ENCODE measurements around the gene MIB2.
"Not testable (repeated sequence)": the region's sequence is repeated elsewhere in the genome, so short reads cannot be mapped to it uniquely, and the experiment has no call there.

MIB2 gene

GRCh38 chr1:1648265-1648664 is 33.0 kb downstream of the MIB2 start:
- DNase-seq (ENCODE audit: low spot score), result not testable (repeated sequence)

- peak; percentile 95 for DNase-seq (ENCODE audit: low spot score)
Measured at GRCh38 chr1:1658583-1659549, 43.6 kb downstream of the MIB2 start, which contains the start of gene CDK11B. TSS of gene CDK11B (minus strand) at chr1:1659004. CDS start at chr1:1657485, 1,519 bp downstream.

- DNase-seq (ENCODE audit: low spot score), result not testable (repeated sequence)
Measured at GRCh38 chr1:1662392-1662791, 47.1 kb downstream of the MIB2 start.

GRCh38 chr1:1662830-1663560 is 47.7 kb downstream of the MIB2 start:
- not testable (repeated sequence) for DNase-seq (ENCODE audit: low spot score)

GRCh38 chr1:1664318-1664717 is 49.0 kb downstream of the MIB2 start:
- not testable (repeated sequence) for DNase-seq (ENCODE audit: low spot score)

GRCh38 chr1:1664941-1665814 is 49.9 kb downstream of the MIB2 start:
- no peak for DNase-seq (ENCODE audit: low spot score)

- DNase-seq (ENCODE audit: low spot score), result peak; percentile 12
Measured at GRCh38 chr1:1665815-1666251, 50.5 kb downstream of the MIB2 start.

GRCh38 chr1:1666526-1666925 is 51.2 kb downstream of the MIB2 start:
- DNase-seq (ENCODE audit: low spot score), result no peak

- DNase-seq (ENCODE audit: low spot score), result no peak
Measured at GRCh38 chr1:1669468-1670440, 54.5 kb downstream of the MIB2 start.

GRCh38 chr1:1670866-1671265 is 55.6 kb downstream of the MIB2 start:
- DNase-seq (ENCODE audit: low spot score), result no peak

GRCh38 chr1:1671365-1672119 is 56.2 kb downstream of the MIB2 start:
- no peak for DNase-seq (ENCODE audit: low spot score)

- DNase-seq (ENCODE audit: low spot score), result no peak
Measured at GRCh38 chr1:1672181-1672965, 57.1 kb downstream of the MIB2 start.

GRCh38 chr1:1674806-1675205 is 59.5 kb downstream of the MIB2 start:
- DNase-seq (ENCODE audit: low spot score), result not testable (repeated sequence)

- not testable (repeated sequence) for DNase-seq (ENCODE audit: low spot score)
Measured at GRCh38 chr1:1675218-1675617, 59.9 kb downstream of the MIB2 start.

GRCh38 chr1:1676087-1676486 is 60.8 kb downstream of the MIB2 start:
- DNase-seq (ENCODE audit: low spot score), result not testable (repeated sequence)

- no peak for DNase-seq (ENCODE audit: low spot score)
Measured at GRCh38 chr1:1677718-1678580, 62.6 kb downstream of the MIB2 start.

GRCh38 chr1:1678581-1679380 is 63.5 kb downstream of the MIB2 start:
- DNase-seq (ENCODE audit: low spot score), result peak; percentile 29
